ENCODE results near the gene DNMT3A.

The DNMT3A gene

GRCh38 chr2:25230198-25230947, 111.4 kb downstream of the DNMT3A start:
- TF ChIP-seq CTCF (conservative IDR thresholded peaks at IDR 0.05; ENCODE audit: low read length) = no peak
- DNase-seq (ENCODE audit: low read depth) = no peak
- no peak overlapping the region for H3K4me3 ChIP-seq (ENCODE audit: low read length)

DNA sequence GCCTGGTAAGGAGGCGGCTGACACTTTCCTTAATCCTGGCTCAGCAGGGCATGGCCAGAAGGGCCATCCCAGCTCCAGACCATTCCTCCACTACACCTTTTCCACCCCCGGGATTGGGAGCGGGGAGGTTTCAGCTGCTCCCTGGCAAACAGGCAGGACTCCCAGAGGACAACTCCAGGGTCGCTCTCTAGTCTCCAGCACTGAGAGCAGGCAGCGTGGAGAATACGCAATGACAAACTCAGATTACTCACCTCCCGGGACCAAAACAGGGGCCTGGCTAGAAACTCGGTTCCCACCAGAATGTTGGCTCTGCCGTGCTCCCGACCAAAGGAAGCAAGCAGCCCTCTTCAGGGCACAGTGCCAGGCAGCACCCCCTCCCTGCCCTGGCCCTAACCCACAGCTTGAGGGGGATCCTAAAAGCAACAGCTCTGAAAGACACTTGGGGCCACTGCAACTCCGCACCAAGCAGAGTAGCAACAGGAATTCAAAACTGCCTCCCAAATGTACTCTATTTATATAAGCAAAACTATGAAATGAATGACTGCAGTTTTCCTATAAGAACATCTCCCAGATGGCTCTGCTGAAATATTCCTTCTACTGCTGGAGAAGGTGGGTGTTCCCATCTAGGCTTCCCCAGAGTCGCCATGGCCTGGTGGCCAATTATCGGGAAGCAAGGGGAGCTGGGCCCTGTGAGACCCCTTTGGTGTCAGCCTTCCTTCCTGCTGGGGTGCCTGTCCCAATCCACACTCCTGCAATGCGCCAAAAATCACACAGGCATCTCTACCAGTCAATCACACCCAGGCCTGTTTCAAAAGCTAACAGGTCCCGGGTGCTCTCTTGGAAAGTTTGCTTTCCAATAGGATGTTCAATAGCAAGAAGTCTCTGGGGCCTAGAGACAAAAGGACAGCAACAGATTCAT, 112.2 kb downstream of the DNMT3A start:
- no peak for DNase-seq (ENCODE audit: low read depth)
- no peak for TF ChIP-seq CTCF (conservative IDR thresholded peaks at IDR 0.05; ENCODE audit: low read length)
- no peak overlapping the region for H3K4me3 ChIP-seq (ENCODE audit: low read length)

DNA sequence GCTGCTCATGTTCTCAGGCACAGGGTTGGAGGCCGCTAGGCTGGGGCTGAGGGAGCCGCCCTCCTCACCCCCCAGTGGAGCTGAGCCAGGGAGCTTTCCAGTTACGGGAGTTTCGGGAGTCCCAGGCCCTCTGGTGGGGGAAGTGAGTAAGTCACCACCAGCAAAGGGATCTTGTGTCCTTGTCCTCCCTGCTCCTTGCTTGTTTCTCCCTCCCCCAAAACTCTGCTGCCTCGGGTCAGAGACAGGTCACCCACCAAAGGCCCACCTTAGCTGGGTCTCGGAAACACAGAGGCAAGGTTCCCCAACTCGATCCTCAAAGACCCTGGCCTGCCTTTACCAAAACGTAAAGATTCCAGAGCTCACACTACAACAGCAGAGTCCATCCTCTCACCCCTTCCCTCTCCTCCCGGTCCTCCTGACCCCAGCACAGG, 112.9 kb downstream of the DNMT3A start:
- DNase-seq (ENCODE audit: low read depth) = peak; percentile 68
- TF ChIP-seq CTCF (conservative IDR thresholded peaks at IDR 0.05; ENCODE audit: low read length) = peak; percentile 81
- H3K4me3 ChIP-seq (ENCODE audit: low read length) = no peak overlapping the region

- DNase-seq (ENCODE audit: low read depth) = no peak
- TF ChIP-seq CTCF (conservative IDR thresholded peaks at IDR 0.05; ENCODE audit: low read length) = no peak
- no peak overlapping the region for H3K4me3 ChIP-seq (ENCODE audit: low read length)
Measured at GRCh38 chr2:25227576-25227975, 114.1 kb downstream of the DNMT3A start.

DNA sequence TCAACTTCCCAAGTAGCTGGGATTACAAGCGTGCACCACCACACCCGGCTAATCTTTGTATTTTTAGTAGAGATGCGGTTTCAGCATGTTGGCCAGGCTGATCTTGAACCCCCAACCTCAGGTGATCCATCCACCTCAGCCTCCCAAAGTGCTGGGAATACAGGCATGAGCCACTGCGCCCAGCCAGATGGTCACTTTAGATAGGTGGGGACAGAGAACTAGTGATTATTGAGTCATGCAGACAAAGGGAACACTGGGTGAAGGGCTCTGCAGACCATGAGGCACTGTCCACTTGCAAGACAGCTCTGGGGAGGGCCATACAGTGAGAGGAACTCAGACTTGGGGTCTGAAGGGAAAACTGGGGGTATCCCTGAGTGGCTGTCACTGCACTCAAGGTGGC, 114.9 kb downstream of the DNMT3A start:
- TF ChIP-seq CTCF (conservative IDR thresholded peaks at IDR 0.05; ENCODE audit: low read length) = no peak
- H3K4me3 ChIP-seq (ENCODE audit: low read length) = no peak overlapping the region
- no peak for DNase-seq (ENCODE audit: low read depth)

DNA sequence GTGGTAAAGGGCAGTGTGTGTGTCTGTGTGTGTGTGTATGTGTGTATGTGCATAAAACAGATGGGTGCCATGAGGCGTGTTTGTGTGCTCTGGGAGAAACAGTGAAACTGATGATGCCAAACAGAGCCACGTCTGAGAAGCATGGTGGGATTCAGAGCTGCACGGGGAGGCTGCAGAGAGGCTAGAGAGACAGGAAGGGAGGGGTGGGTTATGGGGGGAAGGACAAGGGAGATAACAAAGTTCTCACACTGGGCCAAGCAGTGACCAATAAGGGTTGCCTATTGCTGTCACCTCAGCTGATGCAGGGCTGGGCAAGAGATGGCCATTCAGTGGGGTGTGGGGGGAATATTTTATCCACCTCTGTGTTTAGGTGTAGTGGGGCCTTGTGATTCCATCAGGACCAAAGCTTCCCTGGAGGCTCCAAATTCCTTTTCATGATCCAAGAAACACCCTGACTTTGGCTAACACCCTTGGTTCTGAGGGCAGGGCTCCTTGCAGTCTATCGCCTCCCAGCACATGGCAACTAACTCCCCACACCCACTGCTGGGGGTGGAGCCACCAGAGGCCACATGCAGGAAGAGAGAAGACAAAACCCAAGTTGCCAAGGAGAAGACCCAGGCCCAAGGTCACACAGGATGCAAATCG, 119.1 kb downstream of the DNMT3A start:
- TF ChIP-seq CTCF (conservative IDR thresholded peaks at IDR 0.05; ENCODE audit: low read length) = no peak
- H3K4me3 ChIP-seq (ENCODE audit: low read length) = no peak overlapping the region
- no peak for DNase-seq (ENCODE audit: low read depth)
